ENCODE measurements around the gene SLC6A11. TPM values are rescaled to one million over a fixed set of nuclear protein-coding genes. Genes with fewer than 3 reads are reported as not detected.

The SLC6A11 gene
- total and polyA plus RNA-seq, 2 donors (not counting 1 experiment from before 2014, with no cell fraction given), result not detected

DNA sequence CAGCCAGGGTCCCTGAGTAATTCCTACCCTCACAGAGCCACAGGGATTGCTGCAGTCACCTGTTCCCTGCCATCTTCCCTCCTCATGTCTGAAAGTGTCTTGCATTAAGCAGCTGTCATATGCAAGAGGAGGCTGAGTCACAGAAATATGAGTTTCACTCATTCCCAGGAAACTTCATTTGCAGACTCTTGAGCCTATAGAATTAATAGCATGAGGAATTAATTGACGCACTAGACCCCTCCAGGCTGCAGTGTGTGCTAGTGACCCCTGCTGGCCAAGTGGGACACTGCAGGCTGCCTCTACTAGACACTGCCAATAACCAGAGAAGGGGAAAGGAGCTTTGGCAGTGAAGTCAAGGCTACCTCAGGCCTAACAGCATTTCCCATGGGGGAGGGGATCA, 125.9 kb downstream of the SLC6A11 start:
- H3K4me3 Mint-ChIP-seq, result no peak overlapping the region
- no peaks in the 10 kb centered on the region for H3K79me2 ChIP-seq (ENCODE audit: control insufficient read depth, insufficient read depth, low read length)
- H3K4me3 ChIP-seq (ENCODE audit: control extremely low read depth in 1 of 5, extremely low read depth in 1 of 5, insufficient read depth in 1 of 5, low read depth in 2 of 5, low read length in 4 of 5), result no peak overlapping the region
- ATAC-seq (ENCODE audit: low read depth) (no peak), DNase-seq (peak; percentile 14)
- H3K27me3 ChIP-seq (replicated peaks in 1 of 4; ENCODE audit: control extremely low read depth in 1 of 4, control insufficient read depth in 3 of 4, insufficient read depth in 4 of 4, low read length in 3 of 4), result peaks cover 0 to 3% (median 0%) of the 10 kb centered on the region in 4 experiments
- H2AFZ ChIP-seq (ENCODE audit: insufficient read depth, low read depth, low read length, poor library complexity, severe bottlenecking), result no peak overlapping the region
- peaks cover 23% of the 10 kb centered on the region for H3K27me3 Mint-ChIP-seq
- no peak overlapping the region for H3K4me2 ChIP-seq (replicated peaks; ENCODE audit: low read depth, low read length, poor library complexity, severe bottlenecking)
- H3K9me3 ChIP-seq (ENCODE audit: control extremely low read depth in 1 of 3, control insufficient read depth in 2 of 3, insufficient read depth in 1 of 3, low read length in 2 of 3), result peaks cover 0 to 13% (median 6%) of the 10 kb centered on the region in 3 donors
- intact Hi-C loops (cut with micrococcal nuclease), result no loop called here
- no peak overlapping the region for H3K27ac ChIP-seq (ENCODE audit: low read length in 2 of 2)
- H3K36me3 ChIP-seq (replicated peaks in 1 of 2; ENCODE audit: control extremely low read depth in 1 of 2, control insufficient read depth in 1 of 2, extremely low read depth in 1 of 2, insufficient read depth in 2 of 2, low read length in 1 of 2), result no peaks in the 10 kb centered on the region
- H3K27ac Mint-ChIP-seq, result no peak overlapping the region
- H3K9ac ChIP-seq (ENCODE audit: low read length), result no peak overlapping the region
- CTCF ChIA-PET, result interaction anchor here (1.1 kb wide), 1 partner anchor 8 kb away, joined by 4 read pairs; no protein-coding TSS in a partner anchor
- no CpG with 5 or more reads among the region's 1 CpG for WGBS (ENCODE audit: insufficient coverage)
- H3K4me1 Mint-ChIP-seq, result no peaks in the 10 kb centered on the region
- TF ChIP-seq EZH2 (IDR thresholded peaks at IDR 0.05; ENCODE audit: borderline replicate concordance, insufficient read depth, low read depth, low read length, poor library complexity, severe bottlenecking) (no peak), CTCF (IDR thresholded peaks at IDR 0.05) (peak; percentile 58)
- H3K9me3 Mint-ChIP-seq (ENCODE audit: insufficient read depth), result no peaks in the 10 kb centered on the region
- POLR2A ChIA-PET, result no interaction called here
- no peaks in the 10 kb centered on the region for H3K4me1 ChIP-seq (ENCODE audit: control insufficient read depth in 2 of 2, insufficient read depth in 2 of 2, low read length in 2 of 2)
- H4K20me1 ChIP-seq (ENCODE audit: control insufficient read depth, insufficient read depth, low read length, poor library complexity, severe bottlenecking), result no peaks in the 10 kb centered on the region

- H3K9ac ChIP-seq (ENCODE audit: low read length), result no peak overlapping the region
- no peak overlapping the region for H3K4me3 ChIP-seq (ENCODE audit: control extremely low read depth in 1 of 5, extremely low read depth in 1 of 5, insufficient read depth in 1 of 5, low read depth in 2 of 5, low read length in 4 of 5)
- CTCF ChIA-PET, result no interaction called here
- peaks cover 0 to 11% (median 6%) of the 10 kb centered on the region in 3 donors for H3K9me3 ChIP-seq (ENCODE audit: control extremely low read depth in 1 of 3, control insufficient read depth in 2 of 3, insufficient read depth in 1 of 3, low read length in 2 of 3)
- H3K4me2 ChIP-seq (replicated peaks; ENCODE audit: low read depth, low read length, poor library complexity, severe bottlenecking), result no peak overlapping the region
- POLR2A ChIA-PET, result no interaction called here
- intact Hi-C loops (cut with micrococcal nuclease), result no loop called here
- no peaks in the 10 kb centered on the region for H3K4me1 Mint-ChIP-seq
- H4K20me1 ChIP-seq (ENCODE audit: control insufficient read depth, insufficient read depth, low read length, poor library complexity, severe bottlenecking), result no peaks in the 10 kb centered on the region
- no peaks in the 10 kb centered on the region for H3K9me3 Mint-ChIP-seq (ENCODE audit: insufficient read depth)
- H3K4me1 ChIP-seq (ENCODE audit: control insufficient read depth in 2 of 2, insufficient read depth in 2 of 2, low read length in 2 of 2), result no peaks in the 10 kb centered on the region
- H3K36me3 ChIP-seq (replicated peaks in 1 of 2; ENCODE audit: control extremely low read depth in 1 of 2, control insufficient read depth in 1 of 2, extremely low read depth in 1 of 2, insufficient read depth in 2 of 2, low read length in 1 of 2), result no peaks in the 10 kb centered on the region
- DNase-seq, result no peak
- 67% methylated on average over 1 of the region's 4 CpGs for WGBS (ENCODE audit: insufficient coverage)
- no peak overlapping the region for H3K4me3 Mint-ChIP-seq
- H3K27me3 ChIP-seq (replicated peaks in 1 of 4; ENCODE audit: control extremely low read depth in 1 of 4, control insufficient read depth in 3 of 4, insufficient read depth in 4 of 4, low read length in 3 of 4), result peaks cover 0 to 3% (median 0%) of the 10 kb centered on the region in 4 experiments
- H3K27ac ChIP-seq (ENCODE audit: low read length in 2 of 2), result no peak overlapping the region
- no peaks in the 10 kb centered on the region for H3K79me2 ChIP-seq (ENCODE audit: control insufficient read depth, insufficient read depth, low read length)
- no peak overlapping the region for H3K27ac Mint-ChIP-seq
- H2AFZ ChIP-seq (ENCODE audit: insufficient read depth, low read depth, low read length, poor library complexity, severe bottlenecking), result no peak overlapping the region
- no peak for ATAC-seq (ENCODE audit: low read depth)
- TF ChIP-seq EZH2 (IDR thresholded peaks at IDR 0.05; ENCODE audit: borderline replicate concordance, insufficient read depth, low read depth, low read length, poor library complexity, severe bottlenecking), result no peak
- no peak for TF ChIP-seq CTCF (IDR thresholded peaks at IDR 0.05)
- peaks cover 20% of the 10 kb centered on the region for H3K27me3 Mint-ChIP-seq
These were observed 126.7 kb downstream of the SLC6A11 start for GRCh38 chr3:10942690-10943205.

Data from B cell (primary cell).